ENCODE measurements around the gene RPL18A.
A peak's percentile ranks its signal among the peaks of the same experiment; 100 is the strongest.

The RPL18A gene

DNA sequence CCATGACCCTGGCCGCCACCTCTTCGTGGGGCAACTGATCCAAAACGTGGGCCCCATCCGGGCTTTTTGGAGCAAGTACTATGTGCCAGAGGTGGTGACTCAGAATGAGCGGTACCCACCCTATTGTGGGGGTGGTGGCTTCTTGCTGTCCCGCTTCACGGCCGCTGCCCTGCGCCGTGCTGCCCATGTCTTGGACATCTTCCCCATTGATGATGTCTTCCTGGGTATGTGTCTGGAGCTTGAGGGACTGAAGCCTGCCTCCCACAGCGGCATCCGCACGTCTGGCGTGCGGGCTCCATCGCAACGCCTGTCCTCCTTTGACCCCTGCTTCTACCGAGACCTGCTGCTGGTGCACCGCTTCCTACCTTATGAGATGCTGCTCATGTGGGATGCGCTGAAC lies 48.0 kb upstream of the RPL18A start (continued):
- no peak for TF ChIP-seq ZNF623 (tag by site-specific recombination; IDR thresholded peaks at IDR 0.05)
- no peak for TF ChIP-seq ZNF266 (tag by site-specific recombination; IDR thresholded peaks at IDR 0.05; ENCODE audit: low read depth)

- TF ChIP-seq, protein P1, sequence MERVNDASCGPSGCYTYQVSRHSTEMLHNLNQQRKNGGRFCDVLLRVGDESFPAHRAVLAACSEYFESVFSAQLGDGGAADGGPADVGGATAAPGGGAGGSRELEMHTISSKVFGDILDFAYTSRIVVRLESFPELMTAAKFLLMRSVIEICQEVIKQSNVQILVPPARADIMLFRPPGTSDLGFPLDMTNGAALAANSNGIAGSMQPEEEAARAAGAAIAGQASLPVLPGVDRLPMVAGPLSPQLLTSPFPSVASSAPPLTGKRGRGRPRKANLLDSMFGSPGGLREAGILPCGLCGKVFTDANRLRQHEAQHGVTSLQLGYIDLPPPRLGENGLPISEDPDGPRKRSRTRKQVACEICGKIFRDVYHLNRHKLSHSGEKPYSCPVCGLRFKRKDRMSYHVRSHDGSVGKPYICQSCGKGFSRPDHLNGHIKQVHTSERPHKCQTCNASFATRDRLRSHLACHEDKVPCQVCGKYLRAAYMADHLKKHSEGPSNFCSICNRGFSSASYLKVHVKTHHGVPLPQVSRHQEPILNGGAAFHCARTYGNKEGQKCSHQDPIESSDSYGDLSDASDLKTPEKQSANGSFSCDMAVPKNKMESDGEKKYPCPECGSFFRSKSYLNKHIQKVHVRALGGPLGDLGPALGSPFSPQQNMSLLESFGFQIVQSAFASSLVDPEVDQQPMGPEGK (tag by site-specific recombination; IDR thresholded peaks at IDR 0.05), result no peak
- TF ChIP-seq ZFP3 (tag by site-specific recombination; IDR thresholded peaks at IDR 0.05; ENCODE audit: low read depth), result peak; percentile 94
- no peaks in the 10 kb centered on the region for H3K36me3 ChIP-seq (ENCODE audit: control insufficient read depth in 2 of 2, insufficient read depth in 1 of 2, low read length in 2 of 2)
- H3K9me3 ChIP-seq (ENCODE audit: control insufficient read depth, insufficient read depth, low read depth, low read length), result no peaks in the 10 kb centered on the region
- H3K4me1 ChIP-seq (ENCODE audit: control insufficient read depth, insufficient read depth, low read length), result no peaks in the 10 kb centered on the region
- no peak overlapping the region for H3K27ac ChIP-seq (ENCODE audit: extremely low read depth, low read depth, low read length)
- POLR2A ChIA-PET, result no interaction called here
- CTCF ChIA-PET, result interaction anchor here (0.7 kb wide), 1 partner anchor 391 kb away, joined by 3 read pairs; no protein-coding TSS in a partner anchor
- H3K4me3 ChIP-seq (ENCODE audit: low read depth, low read length), result no peak overlapping the region
Measured at GRCh38 chr19:17812099-17812498, 47.6 kb upstream of the RPL18A start.

DNA sequence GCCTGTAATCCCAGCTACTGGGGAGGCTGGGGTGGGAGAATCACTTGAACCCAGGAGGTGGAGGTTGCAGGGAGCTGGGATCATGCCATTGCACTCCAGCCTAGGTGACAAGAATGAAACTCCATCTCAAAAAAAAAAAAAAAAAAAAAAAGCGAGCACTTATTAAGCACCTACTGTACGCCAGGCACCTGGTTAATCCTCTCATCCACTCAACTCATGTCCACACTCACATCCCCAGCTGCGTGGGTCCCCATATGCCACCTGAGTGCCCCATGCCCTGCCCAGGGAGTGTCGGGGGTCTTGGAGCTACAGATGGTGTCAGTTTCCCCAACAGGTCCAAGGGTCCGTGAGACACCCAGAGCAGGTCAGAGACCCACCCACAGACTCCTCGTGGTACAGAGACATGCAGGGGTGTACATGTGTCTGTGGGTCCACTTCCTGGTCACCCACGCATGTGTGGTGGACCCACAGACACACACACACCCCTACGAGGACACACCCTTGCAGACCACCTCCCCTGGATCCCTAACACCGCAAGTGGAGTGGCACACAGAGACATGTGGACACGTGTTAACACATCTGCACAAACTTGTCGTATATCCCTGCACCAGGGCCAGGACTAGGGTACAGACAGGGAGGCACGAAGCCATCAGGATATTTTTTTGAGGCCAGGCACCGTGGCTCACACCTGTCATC lies 41.9 kb upstream of the RPL18A start:
- Histone ChIP-seq H3K36me3 (ENCODE audit: control insufficient read depth in 2 of 2, insufficient read depth in 1 of 2, low read length in 2 of 2) (no peaks in the 10 kb centered on the region), H3K9me3 (ENCODE audit: control insufficient read depth, insufficient read depth, low read depth, low read length) (no peaks in the 10 kb centered on the region), H3K4me1 (ENCODE audit: control insufficient read depth, insufficient read depth, low read length) (no peaks in the 10 kb centered on the region), H3K4me3 (ENCODE audit: low read depth, low read length) (no peak overlapping the region), H3K27ac (ENCODE audit: extremely low read depth, low read depth, low read length) (no peak overlapping the region)
- TF ChIP-seq ZNF792 (tag by site-specific recombination; IDR thresholded peaks at IDR 0.05) (0 out of 2 replicates have a peak, but pooled peaks have one; percentile 56), ZNF416 (tag by site-specific recombination; IDR thresholded peaks at IDR 0.05) (no peak)
- ChIA-PET CTCF (no interaction called here), POLR2A (interaction anchor here (0.7 kb wide), 1 partner anchor 22 kb away, joined by 3 read pairs; no protein-coding TSS in a partner anchor)

- ChIA-PET CTCF (no interaction called here), POLR2A (no interaction called here)
- no peak within 1 kb of the TSS for H3K27ac ChIP-seq (ENCODE audit: extremely low read depth, low read depth, low read length)
- no peaks in the 10 kb centered on the region for H3K9me3 ChIP-seq (ENCODE audit: control insufficient read depth, insufficient read depth, low read depth, low read length)
- H3K4me3 ChIP-seq (ENCODE audit: low read depth, low read length), result no peak within 1 kb of the TSS
- no peaks in the 10 kb centered on the region for H3K36me3 ChIP-seq (ENCODE audit: control insufficient read depth in 2 of 2, insufficient read depth in 1 of 2, low read length in 2 of 2)
- no peaks in the 10 kb centered on the region for H3K4me1 ChIP-seq (ENCODE audit: control insufficient read depth, insufficient read depth, low read length)
- no peak for TF ChIP-seq ZBTB21 (tag by site-specific recombination; IDR thresholded peaks at IDR 0.05)
- TF ChIP-seq ZNF473 (tag by site-specific recombination; IDR thresholded peaks at IDR 0.05), result no peak
- no peak for TF ChIP-seq TCF7L2 (IDR thresholded peaks at IDR 0.05; ENCODE audit: borderline replicate concordance, low read depth, low read length)
- no peak for TF ChIP-seq INSM2 (tag by site-specific recombination; IDR thresholded peaks at IDR 0.05)
- no peak for TF ChIP-seq GLI4 (tag by site-specific recombination; IDR thresholded peaks at IDR 0.05)
- TF ChIP-seq ZNF138 (tag by site-specific recombination; IDR thresholded peaks at IDR 0.05; ENCODE audit: borderline replicate concordance), result no peak
- TF ChIP-seq ZSCAN23 (tag by site-specific recombination; IDR thresholded peaks at IDR 0.05), result no peak
- TF ChIP-seq, protein P2, sequence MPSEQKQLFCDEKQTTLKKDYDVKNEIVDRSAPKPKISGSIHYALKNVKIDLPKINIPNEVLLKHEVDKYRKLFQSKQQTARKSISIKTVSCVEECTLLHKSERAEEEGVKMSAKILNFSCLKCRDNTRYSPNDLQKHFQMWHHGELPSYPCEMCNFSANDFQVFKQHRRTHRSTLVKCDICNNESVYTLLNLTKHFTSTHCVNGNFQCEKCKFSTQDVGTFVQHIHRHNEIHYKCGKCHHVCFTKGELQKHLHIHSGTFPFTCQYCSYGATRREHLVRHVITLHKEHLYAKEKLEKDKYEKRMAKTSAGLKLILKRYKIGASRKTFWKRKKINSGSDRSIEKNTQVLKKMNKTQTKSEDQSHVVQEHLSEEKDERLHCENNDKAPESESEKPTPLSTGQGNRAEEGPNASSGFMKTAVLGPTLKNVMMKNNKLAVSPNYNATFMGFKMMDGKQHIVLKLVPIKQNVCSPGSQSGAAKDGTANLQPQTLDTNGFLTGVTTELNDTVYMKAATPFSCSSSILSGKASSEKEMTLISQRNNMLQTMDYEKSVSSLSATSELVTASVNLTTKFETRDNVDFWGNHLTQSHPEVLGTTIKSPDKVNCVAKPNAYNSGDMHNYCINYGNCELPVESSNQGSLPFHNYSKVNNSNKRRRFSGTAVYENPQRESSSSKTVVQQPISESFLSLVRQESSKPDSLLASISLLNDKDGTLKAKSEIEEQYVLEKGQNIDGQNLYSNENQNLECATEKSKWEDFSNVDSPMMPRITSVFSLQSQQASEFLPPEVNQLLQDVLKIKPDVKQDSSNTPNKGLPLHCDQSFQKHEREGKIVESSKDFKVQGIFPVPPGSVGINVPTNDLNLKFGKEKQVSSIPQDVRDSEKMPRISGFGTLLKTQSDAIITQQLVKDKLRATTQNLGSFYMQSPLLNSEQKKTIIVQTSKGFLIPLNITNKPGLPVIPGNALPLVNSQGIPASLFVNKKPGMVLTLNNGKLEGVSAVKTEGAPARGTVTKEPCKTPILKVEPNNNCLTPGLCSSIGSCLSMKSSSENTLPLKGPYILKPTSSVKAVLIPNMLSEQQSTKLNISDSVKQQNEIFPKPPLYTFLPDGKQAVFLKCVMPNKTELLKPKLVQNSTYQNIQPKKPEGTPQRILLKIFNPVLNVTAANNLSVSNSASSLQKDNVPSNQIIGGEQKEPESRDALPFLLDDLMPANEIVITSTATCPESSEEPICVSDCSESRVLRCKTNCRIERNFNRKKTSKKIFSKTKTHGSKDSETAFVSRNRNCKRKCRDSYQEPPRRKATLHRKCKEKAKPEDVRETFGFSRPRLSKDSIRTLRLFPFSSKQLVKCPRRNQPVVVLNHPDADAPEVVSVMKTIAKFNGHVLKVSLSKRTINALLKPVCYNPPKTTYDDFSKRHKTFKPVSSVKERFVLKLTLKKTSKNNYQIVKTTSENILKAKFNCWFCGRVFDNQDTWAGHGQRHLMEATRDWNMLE (tag by site-specific recombination; conservative IDR thresholded peaks at IDR 0.05; ENCODE audit: low read depth), result no peak
- TF ChIP-seq SALL2 (tag by site-specific recombination; IDR thresholded peaks at IDR 0.05; ENCODE audit: borderline replicate concordance), result no peak
- no peak for TF ChIP-seq CTCF (tag by site-specific recombination; IDR thresholded peaks at IDR 0.05)
- no peak for TF ChIP-seq ZNF354C (tag by site-specific recombination; IDR thresholded peaks at IDR 0.05; ENCODE audit: borderline replicate concordance, low read depth)
- TF ChIP-seq SP3 (tag by site-specific recombination; IDR thresholded peaks at IDR 0.05), result no peak
- no peak for TF ChIP-seq ZNF391 (tag by site-specific recombination; IDR thresholded peaks at IDR 0.05; ENCODE audit: borderline replicate concordance, low read depth)
Measured at GRCh38 chr19:17821190-17821589, 38.5 kb upstream of the RPL18A start, which contains the start of gene INSL3. Gene INSL3 (minus strand): TSS chr19:17821519. CDS start chr19:17821506, 13 bp downstream.

All from HEK293 (cell line).